ENCODE measurements around the gene NSUN2. TPM values are rescaled to one million over a fixed set of nuclear protein-coding genes. Genes with fewer than 3 reads are reported as not detected.

The NSUN2 gene
- total RNA-seq, 1 donor from 2014 or later: 93.3 TPM

DNA sequence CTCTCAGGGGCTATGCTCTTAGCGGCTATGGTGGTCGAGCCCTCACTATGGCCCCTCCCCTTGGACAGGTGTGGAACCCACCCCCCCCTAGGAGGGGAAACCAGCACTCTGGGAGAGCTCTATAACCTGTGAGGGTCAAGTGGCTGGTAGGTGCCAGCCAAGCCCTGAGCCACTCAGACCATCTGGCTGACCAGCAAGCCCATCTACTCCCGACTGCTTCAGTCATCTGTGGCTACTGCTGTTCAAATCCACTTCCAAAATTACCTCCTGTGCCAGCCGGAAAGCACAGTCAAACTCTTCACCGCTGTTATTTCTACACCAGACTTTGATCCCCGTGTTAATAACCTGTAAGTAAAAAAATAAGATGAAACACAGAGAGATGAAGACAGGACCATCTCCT, 28.5 kb downstream of the NSUN2 start:
- H3K36me3 Mint-ChIP-seq (ENCODE audit: low read depth): peaks cover 96% of the 10 kb centered on the region
- ChIA-PET CTCF (no interaction called here), POLR2A (no interaction called here)

DNA sequence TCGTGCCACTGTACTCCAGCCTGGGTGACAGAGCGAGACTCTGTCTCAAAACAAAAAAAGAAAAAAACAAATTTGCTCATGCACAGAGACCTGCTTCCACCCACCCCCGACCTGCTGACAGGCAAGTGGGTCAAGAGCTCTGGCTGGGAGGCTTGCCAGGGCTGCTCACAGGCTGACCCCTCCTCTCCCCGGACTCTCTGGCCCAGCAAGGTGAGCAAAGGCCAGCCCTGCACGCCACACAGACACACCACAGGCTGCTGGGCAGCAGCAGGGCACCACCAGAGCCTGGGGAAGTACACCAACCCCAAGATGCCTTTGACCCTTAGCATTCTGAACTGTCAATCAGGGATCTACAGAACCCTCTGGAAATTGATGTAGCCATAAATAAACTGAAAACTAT, 29.2 kb downstream of the NSUN2 start:
- TF ChIP-seq, protein P1, sequence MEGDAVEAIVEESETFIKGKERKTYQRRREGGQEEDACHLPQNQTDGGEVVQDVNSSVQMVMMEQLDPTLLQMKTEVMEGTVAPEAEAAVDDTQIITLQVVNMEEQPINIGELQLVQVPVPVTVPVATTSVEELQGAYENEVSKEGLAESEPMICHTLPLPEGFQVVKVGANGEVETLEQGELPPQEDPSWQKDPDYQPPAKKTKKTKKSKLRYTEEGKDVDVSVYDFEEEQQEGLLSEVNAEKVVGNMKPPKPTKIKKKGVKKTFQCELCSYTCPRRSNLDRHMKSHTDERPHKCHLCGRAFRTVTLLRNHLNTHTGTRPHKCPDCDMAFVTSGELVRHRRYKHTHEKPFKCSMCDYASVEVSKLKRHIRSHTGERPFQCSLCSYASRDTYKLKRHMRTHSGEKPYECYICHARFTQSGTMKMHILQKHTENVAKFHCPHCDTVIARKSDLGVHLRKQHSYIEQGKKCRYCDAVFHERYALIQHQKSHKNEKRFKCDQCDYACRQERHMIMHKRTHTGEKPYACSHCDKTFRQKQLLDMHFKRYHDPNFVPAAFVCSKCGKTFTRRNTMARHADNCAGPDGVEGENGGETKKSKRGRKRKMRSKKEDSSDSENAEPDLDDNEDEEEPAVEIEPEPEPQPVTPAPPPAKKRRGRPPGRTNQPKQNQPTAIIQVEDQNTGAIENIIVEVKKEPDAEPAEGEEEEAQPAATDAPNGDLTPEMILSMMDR (IDR thresholded peaks at IDR 0.05): no peak
- Mint-ChIP-seq H3K4me3 (no peak overlapping the region), H3K27me3 (no peaks in the 10 kb centered on the region), H3K36me3 (ENCODE audit: low read depth) (peaks cover 95% of the 10 kb centered on the region), H3K27ac (no peak overlapping the region), H3K9me3 (no peaks in the 10 kb centered on the region), H3K4me1 (no peaks in the 10 kb centered on the region)
- intact Hi-C loops (cut with micrococcal nuclease): no loop called here
- DNase-seq (no peak), ATAC-seq (ENCODE audit: low read depth) (no peak)
- ChIA-PET CTCF (no interaction called here), POLR2A (no interaction called here)

More for the DNA sequence above, 28.5 kb downstream of the NSUN2 start:
- intact Hi-C loops (cut with micrococcal nuclease): no loop called here
- Mint-ChIP-seq H3K4me3 (no peak overlapping the region), H3K9me3 (no peaks in the 10 kb centered on the region), H3K27ac (no peak overlapping the region), H3K4me1 (no peaks in the 10 kb centered on the region), H3K27me3 (no peaks in the 10 kb centered on the region)
- DNase-seq (no peak), ATAC-seq (ENCODE audit: low read depth) (no peak)
- TF ChIP-seq, protein P1 (IDR thresholded peaks at IDR 0.05): no peak

DNA sequence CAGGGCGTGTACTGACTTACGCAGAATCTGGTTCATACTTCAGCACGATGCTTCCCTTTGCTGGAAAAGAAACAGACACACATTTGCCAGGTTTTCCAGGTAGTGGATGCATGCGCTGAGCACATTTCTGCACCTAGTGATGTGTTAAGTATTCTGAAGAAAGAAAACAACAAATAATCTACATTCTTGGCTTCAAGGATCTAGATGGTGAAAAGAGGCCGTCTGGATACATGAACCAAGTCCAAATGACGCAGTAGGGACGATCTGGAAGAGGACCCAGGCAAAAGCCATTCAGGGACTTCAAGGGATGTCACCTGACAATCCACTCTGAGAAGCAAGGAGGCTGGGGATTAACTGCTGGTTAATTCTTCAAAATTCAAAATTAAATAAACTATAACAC, 30.4 kb downstream of the NSUN2 start:
- H3K27ac Mint-ChIP-seq: no peak overlapping the region
- H3K36me3 Mint-ChIP-seq (ENCODE audit: low read depth): peaks cover 95% of the 10 kb centered on the region
- CTCF ChIA-PET: no interaction called here
- H3K4me3 Mint-ChIP-seq: no peak overlapping the region
- no peaks in the 10 kb centered on the region for H3K4me1 Mint-ChIP-seq
- DNase-seq: no peak
- POLR2A ChIA-PET: no interaction called here
- intact Hi-C loops (cut with micrococcal nuclease): no loop called here
- H3K27me3 Mint-ChIP-seq: no peaks in the 10 kb centered on the region
- no peaks in the 10 kb centered on the region for H3K9me3 Mint-ChIP-seq
- no peak for ATAC-seq (ENCODE audit: low read depth)
- TF ChIP-seq, protein P1 (IDR thresholded peaks at IDR 0.05): no peak

DNA sequence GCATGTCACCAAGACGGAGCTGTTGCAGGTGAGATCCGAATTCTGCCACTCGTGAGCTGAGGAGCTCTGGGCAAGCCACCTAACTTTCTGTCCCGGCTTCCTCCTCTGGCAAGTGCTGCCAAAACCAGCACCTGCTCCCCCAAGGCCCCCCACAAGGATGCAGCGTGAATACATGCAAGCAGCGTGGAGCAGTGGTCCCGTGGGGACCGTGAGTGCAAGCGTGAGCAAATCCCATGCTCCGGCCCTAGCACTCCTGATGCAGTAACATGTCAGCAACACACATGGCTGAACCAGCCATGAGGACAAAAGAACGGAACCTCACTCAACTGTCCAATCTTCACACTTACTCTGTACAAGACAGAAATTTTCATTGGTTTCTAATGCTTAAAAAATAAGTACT, 31.0 kb downstream of the NSUN2 start:
- Mint-ChIP-seq H3K27ac (no peak overlapping the region), H3K9me3 (no peaks in the 10 kb centered on the region), H3K4me1 (no peaks in the 10 kb centered on the region), H3K36me3 (ENCODE audit: low read depth) (peaks cover 95% of the 10 kb centered on the region), H3K27me3 (no peaks in the 10 kb centered on the region), H3K4me3 (no peak overlapping the region)
- TF ChIP-seq, protein P1 (IDR thresholded peaks at IDR 0.05): no peak
- POLR2A ChIA-PET: no interaction called here
- CTCF ChIA-PET: no interaction called here
- no peak for DNase-seq
- intact Hi-C loops (cut with micrococcal nuclease): no loop called here
- no peak for ATAC-seq (ENCODE audit: low read depth)

DNA sequence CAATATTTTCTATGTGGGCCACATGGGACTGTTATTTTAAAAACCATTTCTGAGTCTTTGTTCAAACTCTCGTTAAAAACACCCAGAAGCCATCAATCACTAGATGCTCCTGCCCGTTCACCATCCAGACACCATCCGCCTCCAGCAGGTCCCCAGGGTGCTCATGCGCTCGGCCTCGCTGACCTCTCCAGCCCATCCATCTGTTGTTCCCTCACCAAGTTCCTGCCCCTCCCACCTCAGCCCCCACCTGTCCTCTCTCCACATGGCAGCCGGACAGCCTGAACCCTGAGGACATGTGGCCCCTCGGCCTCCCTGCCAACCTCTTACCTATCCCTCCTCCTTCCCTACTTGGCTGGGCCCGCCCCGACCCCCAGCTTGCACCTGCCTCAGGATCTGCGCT, 31.6 kb downstream of the NSUN2 start:
- TF ChIP-seq, protein P1 (IDR thresholded peaks at IDR 0.05): no peak
- ChIA-PET CTCF (no interaction called here), POLR2A (no interaction called here)
- H3K27me3 Mint-ChIP-seq: no peaks in the 10 kb centered on the region
- intact Hi-C loops (cut with micrococcal nuclease): no loop called here
- ATAC-seq (ENCODE audit: low read depth): no peak
- H3K9me3 Mint-ChIP-seq: no peaks in the 10 kb centered on the region
- H3K4me1 Mint-ChIP-seq: no peaks in the 10 kb centered on the region
- DNase-seq: no peak
- H3K4me3 Mint-ChIP-seq: no peak overlapping the region
- peaks cover 95% of the 10 kb centered on the region for H3K36me3 Mint-ChIP-seq (ENCODE audit: low read depth)
- no peak overlapping the region for H3K27ac Mint-ChIP-seq
